GM23338 (cell line): ENCODE results near the gene SLC51B. TPM values are rescaled to one million over a fixed set of nuclear protein-coding genes. Genes with fewer than 3 reads are reported as not detected.

ENCODE experiments used
- ATAC-seq: fragments of 200-7000 bp; cut with Tn5 transposase; 3 replicates; pipeline ENCODE4 v1.9.1; 2020
- DNase-seq: peaks from one replicate; pipeline ENCODE4 v3.0.0-alpha.2; 2015; ENCODE audit warnings: low spot score
- H2AFZ ChIP-seq: fragments of 200-600 bp; sonication (generic); 2 replicates; pipeline ENCODE4 v1.8.0; 2016; ENCODE audit warnings: antibody characterized with exemption, mild to moderate bottlenecking, moderate library complexity
- H3F3A ChIP-seq: fragments of 200-600 bp; sonication (generic); replicated peaks from 2 replicates; pipeline ENCODE4 v1.8.0; 2017; ENCODE audit warnings: antibody characterized with exemption, mixed run types, low read depth
- H3K27ac ChIP-seq: fragments of 200-600 bp; sonication (generic); 2 replicates; pipeline ENCODE4 v1.6.1; 2016; ENCODE audit warnings: low read depth
- H3K27me3 ChIP-seq: fragments of 200-600 bp; sonication (generic); 2 replicates; pipeline ENCODE4 v1.8.0; 2016; ENCODE audit warnings: mild to moderate bottlenecking, mixed run types, moderate library complexity; ENCODE audit not compliant: insufficient read depth
- H3K36me3 ChIP-seq: fragments of 200-600 bp; sonication (generic); 2 replicates; pipeline ENCODE4 v1.8.0; 2016; ENCODE audit warnings: mild to moderate bottlenecking; ENCODE audit not compliant: insufficient read depth
- H3K4me1 ChIP-seq: fragments of 200-600 bp; sonication (generic); 2 replicates; pipeline ENCODE4 v1.8.0; 2016; ENCODE audit warnings: mild to moderate bottlenecking, moderate library complexity; ENCODE audit not compliant: insufficient read depth
- H3K4me2 ChIP-seq: fragments of 200-600 bp; sonication (generic); 2 replicates; pipeline ENCODE4 v1.7.1; 2017; ENCODE audit warnings: mixed run types
- H3K4me3 ChIP-seq: fragments of 200-600 bp; sonication (generic); 2 replicates; pipeline ENCODE4 v1.6.1; 2016; ENCODE audit warnings: mixed run types
- H3K79me2 ChIP-seq: fragments of 200-600 bp; sonication (generic); replicated peaks from 2 replicates; pipeline ENCODE4 v1.8.0; 2017; ENCODE audit warnings: mild to moderate bottlenecking; ENCODE audit not compliant: insufficient read depth
- H3K9me2 ChIP-seq: fragments of 200-600 bp; sonication (generic); 2 replicates; pipeline ENCODE4 v1.8.0; 2017; ENCODE audit not compliant: insufficient read depth
- H4K20me1 ChIP-seq: fragments of 200-600 bp; sonication (generic); replicated peaks from 2 replicates; pipeline ENCODE4 v1.8.0; 2017; ENCODE audit warnings: mild to moderate bottlenecking; ENCODE audit not compliant: insufficient read depth
- H3K27ac Mint-ChIP-seq: 2 replicates; pipeline ENCODE4 v1.8.0; 2020; ENCODE audit warnings: inconsistent platforms, mild to moderate bottlenecking, moderate library complexity, mixed read lengths
- H3K27me3 Mint-ChIP-seq: 3 replicates; pipeline ENCODE4 v1.8.0; 2022; ENCODE audit warnings: low read depth, mild to moderate bottlenecking, moderate library complexity, mixed read lengths, inconsistent platforms; ENCODE audit not compliant: insufficient read depth, poor library complexity
- H3K36me3 Mint-ChIP-seq: 3 replicates; pipeline ENCODE4 v1.8.0; 2021; ENCODE audit warnings: low read depth, mild to moderate bottlenecking, inconsistent platforms, moderate library complexity, mixed read lengths
- H3K4me1 Mint-ChIP-seq: 3 replicates; pipeline ENCODE4 v1.8.0; 2020; ENCODE audit warnings: mild to moderate bottlenecking, inconsistent platforms, mixed read lengths
- H3K4me3 Mint-ChIP-seq: 3 replicates; pipeline ENCODE4 v1.8.0; 2021; ENCODE audit warnings: moderate library complexity, mild to moderate bottlenecking, inconsistent platforms, mixed read lengths
- H3K9me3 Mint-ChIP-seq: 3 replicates; pipeline ENCODE4 v1.8.0; 2020; ENCODE audit warnings: moderate library complexity, mild to moderate bottlenecking, inconsistent platforms, mixed read lengths
- CTCF ChIP-seq, 2 experiments: fragments of 200-600 bp in 1 of 2; sonication (generic) in 1 of 2; conservative IDR thresholded peaks; 2 replicates each; pipeline versions ENCODE4 v1.5.1 to v1.6.1; 2016 to 2017; ENCODE audit warnings: antibody characterized with exemption in 2 of 2, low read depth in 2 of 2, mild to moderate bottlenecking in 2 of 2, moderate library complexity in 1 of 2
- JUNB ChIP-seq: IDR thresholded peaks from one replicate; pipeline ENCODE4 v1.6.1; 2016; ENCODE audit warnings: antibody characterized with exemption; ENCODE audit not compliant: unreplicated experiment
- NANOG ChIP-seq: IDR thresholded peaks from 2 replicates; pipeline ENCODE4 v1.6.1; 2016; ENCODE audit warnings: antibody characterized with exemption, borderline replicate concordance
- ZNF331 ChIP-seq: fragments of 250-450 bp; sonication (Bioruptor Pico); IDR thresholded peaks from 2 replicates; pipeline ENCODE4 v1.5.0; 2020; ENCODE audit warnings: low read depth, mild to moderate bottlenecking, moderate library complexity
- ZNF462 ChIP-seq: fragments of 250-450 bp; sonication (Bioruptor Pico); IDR thresholded peaks from 2 replicates; pipeline ENCODE4 v1.5.0; 2020; ENCODE audit warnings: mild to moderate bottlenecking, moderate library complexity
- polyA plus RNA-seq: library from polyadenylated mRNA; unstranded; fragments of >200 nt; fragmentation: Nextera tagmentation; extraction: Ambion mirVana; gene quantifications from 2 replicates; pipeline ENCODE4 v1.2.1, GENCODE V29; 2016
- total RNA-seq: library from RNA; depleted of rRNA; stranded (reverse); fragments of >200 nt; shearing (Covaris generic); gene quantifications from 2 replicates; pipeline ENCODE4 v1.2.3, GENCODE V29; 2014

SLC51B gene
- total and polyA plus RNA-seq, 2 experiments from 2014 or later: not detected

- TF ChIP-seq ZNF462 (CRISPR knock-in tag) (no peak), CTCF (conservative IDR thresholded peaks at IDR 0.05; ENCODE audit: low read depth in 2 of 2) (no peak)
Observed at GRCh38 chr15:65095747-65096104, 50.5 kb downstream of the SLC51B start (continued).

GRCh38 chr15:65096481-65097385 lies 51.5 kb downstream of the SLC51B start:
- H3K4me2 ChIP-seq: no peak overlapping the region
- no peaks in the 10 kb centered on the region for H3K9me3 Mint-ChIP-seq
- no peaks in the 10 kb centered on the region for H3K9me2 ChIP-seq
- H3K36me3 ChIP-seq: no peaks in the 10 kb centered on the region
- H3K36me3 Mint-ChIP-seq: no peaks in the 10 kb centered on the region
- H2AFZ ChIP-seq: no peak overlapping the region
- no peak overlapping the region for H3K27ac Mint-ChIP-seq
- no peaks in the 10 kb centered on the region for H3K4me1 ChIP-seq
- H3K27ac ChIP-seq: no peak overlapping the region
- H3K27me3 Mint-ChIP-seq: peaks cover 16% of the 10 kb centered on the region
- H3F3A ChIP-seq: no peaks in the 10 kb centered on the region
- H3K79me2 ChIP-seq: no peaks in the 10 kb centered on the region
- H4K20me1 ChIP-seq: no peaks in the 10 kb centered on the region
- ATAC-seq (no peak), DNase-seq (no peak)
- no peak overlapping the region for H3K4me3 Mint-ChIP-seq
- no peak overlapping the region for H3K4me3 ChIP-seq
- H3K27me3 ChIP-seq: no peaks in the 10 kb centered on the region
- peaks cover 3% of the 10 kb centered on the region; the same call in 2 of the 3 replicates for H3K4me1 Mint-ChIP-seq
- TF ChIP-seq ZNF331 (CRISPR knock-in tag) (no peak), JUNB (no peak), CTCF (conservative IDR thresholded peaks at IDR 0.05; ENCODE audit: low read depth in 2 of 2) (no peak), NANOG (no peak)
